ENCODE results near the gene FAM98C.
"Not testable (repeated sequence)": the region's sequence is repeated elsewhere in the genome, so short reads cannot be mapped to it uniquely, and the experiment has no call there.

FAM98C gene

DNA sequence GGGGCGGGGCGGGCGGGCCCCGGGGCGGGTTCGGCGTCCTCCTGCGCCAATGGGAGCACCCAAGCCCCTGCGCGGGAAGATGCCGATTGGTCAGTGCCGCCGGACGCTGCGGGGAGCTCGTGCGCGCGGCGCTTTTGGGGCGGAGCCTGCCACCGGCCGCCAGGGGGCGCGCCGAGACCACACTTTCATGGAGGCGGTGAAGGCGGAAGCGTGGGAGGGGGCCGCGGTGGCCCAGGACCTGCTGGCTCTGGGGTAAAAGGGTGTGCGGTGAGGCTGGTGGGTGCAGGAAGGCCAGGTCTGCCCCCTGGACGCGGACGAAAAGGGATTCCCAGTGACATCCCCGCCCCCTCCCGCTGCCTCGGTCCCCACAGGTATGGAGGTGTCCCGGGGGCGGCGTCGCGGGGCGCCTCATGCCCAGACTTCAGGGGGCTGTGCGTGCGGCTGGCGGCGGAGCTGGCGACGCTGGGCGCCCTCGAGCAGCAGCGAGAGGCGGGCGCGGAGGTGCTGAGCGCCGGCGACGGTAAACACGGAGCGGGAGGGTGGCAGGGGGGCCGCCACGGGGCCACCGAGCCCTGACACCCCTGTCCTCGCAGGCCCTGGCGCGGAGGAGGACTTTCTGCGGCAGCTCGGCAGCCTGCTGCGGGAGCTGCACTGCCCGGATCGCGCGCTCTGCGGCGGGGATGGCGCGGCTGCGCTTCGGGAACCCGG lies at the start of gene FAM98C:
Gene FAM98C (plus strand): TSS at position 127 of the 708 bp plus-strand sequence. CDS start 61 bp downstream, at position 188.
- peak; percentile 98 for DNase-seq

GRCh38 chr19:38355728-38356725 lies 46.9 kb upstream of the FAM98C start:
- DNase-seq = no peak

DNA sequence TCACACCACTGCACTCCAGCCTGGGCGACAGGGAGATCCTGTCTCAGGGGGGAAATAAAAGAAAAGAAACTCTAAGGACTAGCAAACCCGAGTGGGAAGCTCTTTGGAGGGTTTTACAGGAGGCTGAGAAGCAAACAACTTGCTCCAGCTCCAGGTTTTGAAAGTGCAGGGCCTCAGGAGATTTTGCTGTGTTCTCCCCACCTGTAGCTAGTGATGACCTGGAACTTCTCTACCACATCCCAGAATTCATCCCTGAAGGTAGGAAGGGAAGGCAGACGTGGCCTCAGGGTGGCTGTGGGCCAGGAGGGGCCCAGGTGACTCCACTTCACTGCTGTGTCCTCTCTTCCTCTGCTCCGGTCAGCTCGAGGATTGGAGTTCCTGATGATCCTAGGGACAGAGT lies 44.8 kb upstream of the FAM98C start:
- DNase-seq = no peak

- DNase-seq = no peak
Observed at GRCh38 chr19:38359242-38360021, 43.5 kb upstream of the FAM98C start.

DNA sequence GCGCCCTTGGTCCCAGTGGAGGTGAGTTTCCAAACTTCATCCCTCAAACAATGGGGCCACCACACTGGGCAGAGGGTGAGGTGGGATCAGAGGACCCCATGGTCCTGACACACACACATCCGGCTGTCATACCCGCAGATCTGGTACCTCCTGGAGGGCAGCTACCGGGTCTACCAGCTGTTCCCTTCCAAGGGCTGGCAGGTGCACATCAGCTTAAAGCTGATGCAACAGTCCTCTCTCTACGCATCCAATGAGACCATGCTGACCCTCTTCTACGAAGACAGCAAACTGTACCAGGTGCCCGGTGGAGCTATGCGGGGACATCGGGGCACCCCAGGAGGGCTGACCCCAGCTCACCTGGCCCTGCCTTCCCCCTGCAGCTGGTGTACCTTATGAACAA lies 42.5 kb upstream of the FAM98C start:
- no peak for DNase-seq

DNA sequence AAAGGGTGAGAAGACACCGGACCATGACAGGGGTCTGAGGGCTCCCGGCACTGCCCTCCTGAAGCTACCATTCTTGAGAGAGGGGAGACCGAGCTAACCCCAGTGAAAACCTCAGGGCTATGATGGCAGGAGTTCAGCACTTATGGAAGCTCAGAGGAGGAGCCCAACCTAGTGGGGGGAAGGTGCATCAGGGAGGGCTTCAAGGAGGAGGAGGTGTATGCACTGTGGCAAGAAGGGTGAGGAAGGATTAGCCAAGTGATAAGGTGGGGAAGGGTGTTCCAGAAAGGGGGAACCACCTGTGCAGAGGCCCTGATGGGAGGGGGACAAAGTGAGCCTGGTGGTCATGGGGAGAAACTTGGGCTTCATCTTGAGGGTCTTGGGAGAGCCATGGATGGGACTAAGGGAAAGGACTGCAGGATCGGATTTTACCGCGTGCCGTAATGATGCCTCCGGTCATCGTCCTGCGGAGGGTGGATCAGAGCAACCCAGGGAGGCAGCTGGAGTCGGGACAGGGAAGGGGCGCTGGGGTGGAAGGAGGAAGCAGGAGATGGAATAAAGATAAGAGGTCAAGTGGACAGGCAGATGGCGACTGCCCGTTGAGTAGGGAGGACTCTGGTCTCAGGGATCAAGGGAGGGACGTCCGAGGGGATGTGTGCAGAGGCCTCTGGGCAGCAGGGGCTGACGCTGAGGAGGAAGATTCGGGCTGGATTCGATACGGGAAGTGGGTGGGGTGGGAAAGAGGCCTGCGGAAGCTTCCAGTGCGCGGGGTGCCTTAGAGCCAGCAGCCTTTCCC lies 41.9 kb upstream of the FAM98C start:
- no peak for DNase-seq

DNA sequence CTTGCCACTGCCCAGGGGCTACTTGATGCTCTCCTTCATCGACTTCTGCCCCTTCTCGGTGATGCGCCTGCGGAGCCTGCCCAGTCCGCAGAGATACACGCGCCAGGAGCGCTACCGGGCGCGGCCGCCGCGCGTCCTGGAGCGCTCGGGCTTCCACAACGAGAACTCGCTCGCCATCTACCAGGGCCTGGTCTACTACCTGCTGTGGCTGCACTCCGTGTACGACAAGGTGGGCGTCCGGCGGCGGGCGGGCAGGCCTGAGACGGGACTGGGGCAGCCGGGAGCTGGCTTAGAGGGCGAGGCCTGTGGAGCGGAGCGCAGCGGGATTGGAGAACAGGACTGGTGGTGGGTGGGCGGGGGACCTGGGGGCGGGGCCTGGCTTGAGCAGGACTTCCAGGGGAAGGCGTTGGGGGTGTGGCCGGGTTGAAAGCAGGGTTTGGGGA lies 41.2 kb upstream of the FAM98C start:
- peak; percentile 69 for DNase-seq

DNA sequence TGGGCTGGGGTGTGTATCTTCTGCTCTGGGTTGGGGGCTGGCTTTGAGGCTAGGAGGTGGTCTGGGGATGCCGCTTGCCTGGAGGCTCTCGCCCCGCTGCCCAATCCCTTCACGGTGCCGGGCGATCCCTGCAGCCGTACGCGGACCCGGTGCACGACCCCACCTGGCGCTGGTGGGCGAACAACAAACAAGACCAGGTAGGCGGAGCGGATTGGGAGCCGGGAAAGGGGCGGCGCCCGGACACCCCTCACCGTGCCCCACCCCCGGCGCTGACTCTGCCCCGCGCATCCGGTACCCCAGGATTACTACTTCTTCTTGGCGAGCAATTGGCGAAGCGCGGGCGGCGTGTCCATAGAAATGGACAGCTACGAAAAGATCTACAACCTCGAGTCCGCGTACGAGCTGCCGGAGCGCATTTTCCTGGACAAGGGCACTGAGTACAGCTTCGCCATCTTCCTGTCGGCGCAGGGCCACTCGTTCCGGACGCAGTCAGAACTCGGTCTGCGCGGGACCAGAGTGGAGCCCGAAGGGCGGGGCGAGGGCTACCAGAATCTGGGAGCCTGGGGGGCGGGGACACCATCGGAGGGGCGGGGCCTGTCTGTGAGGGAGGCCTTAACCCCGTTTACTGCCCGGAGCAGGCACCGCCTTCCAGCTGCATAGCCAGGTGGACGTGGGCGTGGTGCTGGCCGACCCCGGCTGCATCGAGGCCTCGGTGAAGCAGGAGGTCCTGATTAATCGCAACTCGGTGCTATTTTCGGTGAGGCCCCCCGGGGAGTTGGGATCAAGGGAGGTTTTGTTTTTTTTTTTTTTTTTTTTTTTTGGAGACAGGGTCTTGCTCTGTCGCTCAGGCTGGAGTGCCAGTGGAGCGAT lies 40.6 kb upstream of the FAM98C start:
- peak; percentile 77 for DNase-seq

- DNase-seq = not testable (repeated sequence)
Observed at GRCh38 chr19:38362946-38363688, 39.8 kb upstream of the FAM98C start.

DNA sequence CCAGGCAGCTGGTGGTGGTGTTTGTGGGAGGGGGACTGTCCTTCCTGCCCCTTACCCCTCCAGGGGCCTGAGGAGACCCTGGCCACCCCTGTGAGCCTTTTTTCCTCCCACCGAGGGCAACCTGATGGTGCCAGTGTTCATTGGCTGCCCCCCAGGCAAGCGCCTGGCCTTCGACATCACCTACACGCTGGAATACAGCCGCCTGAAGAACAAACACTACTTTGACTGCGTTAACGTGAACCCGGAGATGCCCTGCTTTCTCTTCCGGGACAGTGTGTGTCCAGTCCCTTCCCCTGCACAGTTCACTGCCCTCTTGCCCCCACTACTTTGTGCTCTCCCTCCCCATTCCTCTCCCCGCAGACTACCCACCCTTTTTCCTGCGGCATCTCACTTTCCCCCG lies 35.9 kb upstream of the FAM98C start:
- DNase-seq = no peak

DNA sequence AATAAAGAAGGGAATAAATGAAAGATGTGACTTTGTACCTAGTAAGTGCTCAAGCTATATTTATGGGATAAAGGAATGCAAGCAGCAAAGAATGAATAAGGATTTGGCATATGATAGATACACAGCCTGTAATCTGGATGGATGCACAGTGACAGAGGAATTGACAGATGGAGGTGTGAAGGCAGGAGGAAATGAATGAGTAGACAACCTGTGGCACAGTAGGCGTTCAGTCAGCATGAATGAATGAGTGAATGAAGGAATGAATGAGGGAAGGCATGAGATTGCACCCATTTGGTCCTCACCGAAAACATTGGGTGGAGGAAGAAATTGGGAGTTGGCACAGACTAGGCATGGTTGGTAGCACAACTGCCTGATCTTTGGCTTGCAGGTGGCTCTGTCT lies 33.3 kb upstream of the FAM98C start:
- no peak for DNase-seq

DNA sequence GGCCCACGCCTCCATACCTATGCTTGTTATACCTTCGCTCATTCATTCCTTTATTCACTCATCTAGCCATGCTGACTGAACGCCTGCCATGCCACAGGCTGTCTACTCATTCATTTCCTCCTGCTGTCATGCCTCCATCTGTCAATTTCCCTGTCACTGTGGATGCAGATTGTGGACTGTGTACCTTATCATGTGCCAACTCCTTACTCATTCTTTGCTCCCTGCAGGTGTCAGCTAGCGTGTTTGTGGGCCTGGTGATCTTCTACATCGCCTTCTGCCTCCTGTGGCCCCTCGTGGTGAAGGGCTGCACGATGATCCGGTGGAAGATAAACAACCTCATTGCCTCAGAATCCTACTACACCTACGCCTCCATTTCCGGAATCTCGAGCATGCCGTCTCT lies 32.6 kb upstream of the FAM98C start:
- DNase-seq = no peak

DNA sequence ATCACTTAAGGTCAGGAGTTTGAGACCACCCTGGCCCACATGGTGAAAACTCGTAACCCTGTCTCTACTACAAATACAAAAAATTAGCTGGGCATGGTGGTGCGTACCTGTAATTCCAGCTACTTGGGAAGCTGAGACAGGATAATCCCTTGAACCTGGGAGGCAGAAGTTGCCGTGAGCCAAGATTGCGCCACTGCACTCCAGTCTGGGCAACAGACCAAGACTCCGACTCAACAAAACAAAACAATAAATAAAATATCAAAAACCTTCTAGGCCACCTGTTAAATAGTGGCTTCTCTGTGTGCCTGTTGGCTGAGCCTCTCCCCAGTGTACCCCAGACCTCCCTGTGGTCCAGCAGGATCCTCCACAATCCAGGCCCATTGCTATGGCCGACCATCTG lies 31.8 kb upstream of the FAM98C start:
- no peak for DNase-seq

GRCh38 chr19:38373907-38374331 lies 29.0 kb upstream of the FAM98C start:
- no peak for DNase-seq

DNA sequence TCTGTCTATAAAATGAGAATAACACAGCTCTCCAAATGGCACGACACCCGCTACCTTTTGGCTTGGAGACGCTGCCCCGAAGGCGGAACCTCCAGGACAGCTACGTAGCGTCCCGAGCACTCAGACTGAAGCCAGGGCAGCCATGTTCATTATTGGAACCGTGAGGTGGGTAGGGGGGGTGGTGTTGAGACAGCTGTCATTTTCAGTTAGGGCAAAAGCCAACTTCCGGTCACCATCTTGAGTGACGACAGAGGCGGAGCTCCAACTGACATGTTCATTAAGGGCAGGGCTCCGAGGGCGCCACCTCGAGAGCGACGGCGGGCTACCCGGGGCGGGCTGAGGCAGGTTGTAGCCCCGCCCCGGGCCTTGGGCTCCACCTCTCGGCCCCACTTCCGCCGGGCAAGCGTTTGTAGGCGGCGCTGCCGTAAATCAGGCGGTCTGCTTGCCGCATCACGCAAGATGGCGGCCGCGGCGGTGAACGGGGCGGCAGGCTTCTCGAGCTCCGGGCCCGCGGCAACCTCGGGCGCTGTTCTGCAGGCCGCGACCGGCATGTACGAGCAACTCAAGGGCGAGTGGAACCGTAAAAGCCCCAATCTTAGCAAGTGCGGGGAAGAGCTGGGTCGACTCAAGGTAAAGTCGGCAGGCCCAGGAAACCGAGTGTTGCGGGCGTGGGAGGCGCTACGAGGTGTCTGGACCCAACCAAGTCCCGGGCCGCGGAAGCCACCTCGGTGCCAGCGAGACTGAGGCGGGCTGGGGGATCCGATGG lies 28.4 kb upstream of the FAM98C start, which contains the start of gene PSMD8:
Gene PSMD8 (plus strand): TSS at position 240 of the 766 bp plus-strand sequence. CDS start 31 bp downstream, at position 271.
- DNase-seq = peak; percentile 100

GRCh38 chr19:38375098-38375493 lies 27.8 kb upstream of the FAM98C start:
- no peak for DNase-seq

DNA sequence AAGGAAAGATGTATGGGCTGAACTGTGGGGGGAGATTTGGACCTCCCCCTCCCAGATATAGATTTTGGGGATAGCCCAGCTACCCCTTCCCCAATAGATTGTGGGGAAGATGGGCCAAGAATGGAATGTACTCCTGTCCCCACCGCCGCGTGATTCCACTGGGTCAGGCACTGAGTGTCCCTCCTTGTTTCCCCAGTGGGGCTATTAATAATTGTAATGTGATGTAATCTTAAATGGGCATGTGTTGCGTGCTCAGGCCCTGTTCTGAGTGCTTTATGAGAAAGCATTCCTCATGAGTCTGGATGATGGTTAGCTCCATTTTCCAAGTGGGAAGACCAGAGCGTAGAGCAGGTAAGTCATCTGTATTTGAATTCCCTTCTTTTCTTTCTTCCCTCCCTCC lies 27.1 kb upstream of the FAM98C start:
- DNase-seq = no peak

DNA sequence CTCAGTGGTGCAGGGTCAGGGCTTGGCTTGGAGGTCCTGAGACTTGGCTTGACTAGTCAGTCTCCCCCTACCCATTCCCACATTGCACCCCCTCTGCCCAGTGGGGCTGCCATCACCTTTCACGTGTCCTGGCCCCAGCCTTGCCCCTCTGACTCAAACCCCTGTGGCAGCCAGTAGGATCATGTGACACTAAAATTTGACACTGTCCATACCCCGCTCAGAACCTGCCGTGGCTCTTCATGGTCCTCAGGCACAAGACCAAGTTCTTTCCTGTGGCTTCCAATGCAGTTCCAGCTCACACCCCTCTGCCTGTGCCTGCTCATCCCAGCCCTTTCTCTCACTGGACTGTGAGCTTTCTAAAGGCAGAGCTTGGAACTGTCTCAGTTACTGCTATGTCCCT lies 26.3 kb upstream of the FAM98C start:
- no peak for DNase-seq

- DNase-seq = no peak
Observed at GRCh38 chr19:38377052-38377451, 25.8 kb upstream of the FAM98C start.
